ENCODE results near the gene CDC42BPG.

The CDC42BPG gene

DNA sequence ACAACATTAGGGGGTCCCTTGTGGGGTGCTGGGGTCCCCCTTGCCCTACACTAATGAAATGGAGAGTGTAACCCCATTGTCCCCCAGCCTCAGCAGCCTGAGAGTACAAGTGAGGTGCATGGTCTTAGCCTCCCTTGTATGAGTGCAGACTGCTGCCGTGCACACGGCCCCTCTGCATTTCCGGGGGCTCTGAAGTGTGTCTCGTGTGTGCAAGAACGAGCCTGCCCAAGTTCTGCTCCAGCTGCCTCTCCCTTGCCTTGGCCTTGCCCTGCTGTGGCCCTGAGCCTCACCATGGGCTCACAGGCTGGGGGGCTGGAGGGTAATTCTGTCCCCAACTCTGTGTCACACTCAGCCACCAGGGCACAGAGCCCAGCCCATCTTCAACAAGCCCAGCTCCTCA is 39.1 kb upstream of the CDC42BPG start:
- H3K27me3 Mint-ChIP-seq, result no peaks in the 10 kb centered on the region
- H3K9me3 Mint-ChIP-seq, result no peaks in the 10 kb centered on the region
- no peaks in the 10 kb centered on the region for H3K36me3 Mint-ChIP-seq
- no peak for ATAC-seq
- no peak overlapping the region for H3K4me3 Mint-ChIP-seq
- H3K27ac Mint-ChIP-seq, result peak overlapping the region; percentile 23
- peaks cover 61% of the 10 kb centered on the region for H3K4me1 Mint-ChIP-seq

DNA sequence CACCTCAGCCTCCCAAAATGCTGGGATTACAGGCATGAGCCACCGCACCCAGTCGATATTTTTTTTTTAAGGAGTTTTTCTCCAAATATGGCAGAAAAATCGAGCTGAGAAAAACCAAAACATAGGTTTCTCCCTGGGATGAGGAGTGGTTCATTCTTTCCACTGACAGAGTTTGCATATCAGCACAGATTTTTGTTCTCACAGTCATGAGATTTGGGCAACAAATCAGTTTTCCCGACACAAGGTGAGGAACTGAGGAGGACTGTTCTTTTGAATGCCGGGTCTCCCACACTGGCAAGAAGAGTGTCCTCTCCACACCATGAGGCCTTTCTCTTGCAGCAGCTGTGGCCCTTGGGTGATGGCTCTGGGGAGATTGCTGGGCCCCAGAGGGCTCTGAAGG is 37.8 kb upstream of the CDC42BPG start:
- Mint-ChIP-seq H3K27ac (no peak overlapping the region), H3K9me3 (no peaks in the 10 kb centered on the region), H3K4me1 (peaks cover 49% of the 10 kb centered on the region), H3K4me3 (no peak overlapping the region), H3K27me3 (no peaks in the 10 kb centered on the region), H3K36me3 (peaks cover 6% of the 10 kb centered on the region)
- no peak for ATAC-seq

DNA sequence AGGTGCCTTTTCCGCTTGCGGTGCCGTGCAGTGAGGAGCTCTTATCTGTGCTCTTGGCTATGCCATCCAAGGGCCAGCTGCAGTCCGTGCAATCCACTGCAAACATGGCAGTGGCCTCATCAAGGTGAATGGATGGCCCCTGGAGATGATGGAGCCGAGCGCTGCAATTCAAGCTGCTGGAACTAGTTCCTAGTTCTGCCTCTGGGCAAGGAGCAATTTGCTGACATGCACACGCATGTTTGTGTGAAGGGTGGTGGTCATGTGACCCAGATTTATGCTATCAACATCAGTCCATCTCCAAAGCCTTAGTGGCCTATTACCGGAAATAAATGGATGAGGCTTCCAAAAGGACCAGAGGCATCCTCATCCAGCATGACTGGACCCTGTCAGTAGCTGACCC is 37.0 kb upstream of the CDC42BPG start:
- ATAC-seq, result no peak
- H3K9me3 Mint-ChIP-seq, result no peaks in the 10 kb centered on the region
- H3K27me3 Mint-ChIP-seq, result no peaks in the 10 kb centered on the region
- no peak overlapping the region for H3K4me3 Mint-ChIP-seq
- no peak overlapping the region for H3K27ac Mint-ChIP-seq
- H3K4me1 Mint-ChIP-seq, result peaks cover 55% of the 10 kb centered on the region
- peaks cover 13% of the 10 kb centered on the region for H3K36me3 Mint-ChIP-seq

DNA sequence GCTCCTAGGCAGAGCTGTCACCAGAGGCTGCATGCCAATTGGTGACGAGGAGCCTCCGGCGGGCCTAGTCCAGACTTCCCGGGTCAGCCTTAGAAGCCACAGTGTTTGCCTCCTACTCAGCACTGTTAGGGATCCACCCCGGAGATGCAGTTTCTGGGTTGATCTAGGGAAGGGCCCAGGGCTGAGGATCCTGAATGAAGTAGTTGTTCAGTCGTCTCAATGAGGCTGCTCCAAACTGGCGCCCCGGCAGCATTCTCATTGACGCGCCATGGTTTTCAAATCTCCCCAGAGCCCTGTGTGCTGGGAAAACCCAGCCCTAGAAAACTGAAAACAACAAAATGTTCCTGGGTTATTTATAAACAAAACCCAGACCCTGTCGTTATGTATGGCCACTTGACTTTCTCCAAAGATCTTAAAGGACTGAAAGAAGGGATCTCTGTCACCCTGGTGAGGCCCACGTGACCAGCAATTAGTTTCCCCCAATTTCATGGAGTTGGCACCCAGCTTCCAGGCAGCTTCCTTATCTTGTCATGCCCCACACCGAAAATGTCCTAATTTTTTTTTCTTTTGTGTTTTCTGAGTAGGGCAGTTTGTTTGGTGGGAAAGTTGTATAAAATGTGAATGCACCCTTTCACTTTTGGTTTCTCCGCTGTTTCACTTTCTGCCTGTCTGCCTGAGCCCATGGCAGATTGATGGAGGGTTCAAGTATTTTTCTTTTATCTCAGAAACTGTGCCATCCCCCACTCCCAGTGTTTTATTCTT is 36.0 kb upstream of the CDC42BPG start:
- H3K4me1 Mint-ChIP-seq, result peaks cover 56% of the 10 kb centered on the region
- no peak for ATAC-seq
- H3K36me3 Mint-ChIP-seq, result peaks cover 24% of the 10 kb centered on the region
- H3K27me3 Mint-ChIP-seq, result no peaks in the 10 kb centered on the region
- peak overlapping the region; percentile 86 for H3K27ac Mint-ChIP-seq
- H3K9me3 Mint-ChIP-seq, result no peaks in the 10 kb centered on the region
- H3K4me3 Mint-ChIP-seq, result peak overlapping the region; percentile 42

DNA sequence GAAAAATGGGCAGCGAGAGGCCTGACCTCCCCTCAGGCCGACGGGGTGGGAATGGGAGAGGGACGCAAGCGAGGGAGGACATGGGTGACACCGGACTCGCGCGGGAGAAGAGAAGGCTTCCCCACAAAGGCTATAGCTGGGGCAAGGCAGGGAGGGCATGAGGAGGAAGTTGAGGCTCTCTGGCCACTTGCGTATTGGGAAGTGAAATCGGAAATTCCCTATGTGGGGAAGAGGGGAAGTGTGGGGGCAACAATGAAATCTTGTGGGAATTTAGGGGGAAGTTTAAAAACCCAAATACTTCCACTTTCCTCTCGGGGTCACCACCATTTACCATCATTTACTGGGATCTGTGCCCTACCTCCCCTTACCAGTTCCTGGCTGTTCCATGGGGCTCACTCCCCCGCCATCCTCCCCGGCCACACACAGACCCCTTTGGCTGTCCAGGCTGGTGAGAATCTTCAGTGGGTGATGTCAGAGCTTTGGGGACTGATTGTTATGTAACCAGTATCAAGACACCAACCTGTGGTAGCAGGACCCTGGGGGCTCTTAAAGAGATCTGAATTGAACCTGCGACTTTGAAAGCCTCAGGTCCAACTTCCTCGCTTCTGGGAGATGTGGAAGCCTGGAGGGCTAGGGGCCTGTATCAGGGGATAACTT is 34.9 kb upstream of the CDC42BPG start:
- Mint-ChIP-seq H3K36me3 (peaks cover 34% of the 10 kb centered on the region), H3K27me3 (no peaks in the 10 kb centered on the region), H3K4me3 (peak overlapping the region; percentile 95), H3K27ac (peak overlapping the region; percentile 86), H3K4me1 (peaks cover 61% of the 10 kb centered on the region), H3K9me3 (no peaks in the 10 kb centered on the region)
- no peak for ATAC-seq

DNA sequence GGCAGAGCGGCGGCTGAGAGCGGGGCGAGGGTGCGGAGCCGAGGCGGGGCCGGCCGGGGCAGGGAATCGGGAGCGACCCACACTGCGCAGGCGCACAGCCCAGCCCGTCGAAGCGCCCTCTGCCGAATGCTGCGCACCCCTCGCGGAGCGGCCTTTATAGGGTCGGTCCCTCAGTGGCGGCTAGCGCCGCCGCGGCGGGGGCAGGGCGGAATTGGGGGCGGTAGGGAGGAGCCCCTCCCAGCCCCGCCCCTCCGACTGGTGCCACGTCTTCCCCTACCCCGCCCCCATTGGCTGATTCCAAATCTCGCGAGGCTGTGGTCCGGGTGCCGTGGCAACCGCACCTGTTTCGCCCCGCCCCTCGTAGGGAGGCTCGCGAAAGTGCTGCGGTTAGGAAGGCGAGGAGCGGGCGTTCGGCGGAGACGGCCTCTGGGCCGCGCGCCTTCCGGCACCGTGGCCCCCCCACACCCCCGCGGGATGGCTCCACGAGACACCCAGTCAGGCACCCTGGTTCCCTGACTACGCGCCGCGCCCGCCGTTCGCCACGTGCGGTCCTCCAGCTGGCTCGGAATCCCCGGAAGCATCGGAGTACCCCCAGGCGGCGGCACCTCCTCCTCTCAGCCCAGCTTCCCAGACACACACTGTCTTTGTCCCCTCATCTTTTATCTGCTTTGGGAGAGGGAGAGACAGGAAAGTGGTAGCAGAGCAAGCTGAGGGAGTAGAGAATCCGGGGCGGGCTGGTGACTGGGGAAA is 34.2 kb upstream of the CDC42BPG start, which contains the start of gene EHD1:
Gene EHD1, minus strand, starts transcription at position 128 of the 750 bp plus-strand sequence. CDS start 157 bp downstream, outside the sequence.
- Mint-ChIP-seq H3K36me3 (peaks cover 38% of the 10 kb centered on the region), H3K27me3 (no peaks in the 10 kb centered on the region), H3K4me1 (peaks cover 58% of the 10 kb centered on the region), H3K9me3 (no peaks in the 10 kb centered on the region), H3K27ac (peak within 1 kb of the TSS; percentile 86), H3K4me3 (peak within 1 kb of the TSS; percentile 95)
- peak; percentile 91 for ATAC-seq

DNA sequence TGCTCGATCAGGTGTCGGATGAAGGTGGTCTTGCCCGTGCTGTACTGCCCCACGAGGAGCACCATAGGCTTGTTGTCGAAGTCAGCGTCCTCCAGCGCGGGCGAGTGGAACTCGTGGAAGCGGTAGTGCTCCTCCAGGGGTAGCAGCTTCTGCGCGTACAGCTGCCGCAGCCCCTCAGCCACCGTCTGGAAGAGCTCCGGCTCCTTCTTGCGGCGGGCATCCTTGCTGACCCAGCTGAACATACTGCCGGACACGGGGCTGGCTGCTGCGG is 33.7 kb upstream of the CDC42BPG start:
- H3K36me3 Mint-ChIP-seq, result peaks cover 41% of the 10 kb centered on the region
- H3K27me3 Mint-ChIP-seq, result no peaks in the 10 kb centered on the region
- peak; percentile 41 for ATAC-seq
- peak overlapping the region; percentile 95 for H3K4me3 Mint-ChIP-seq
- peaks cover 61% of the 10 kb centered on the region for H3K4me1 Mint-ChIP-seq
- peak overlapping the region; percentile 86 for H3K27ac Mint-ChIP-seq
- no peaks in the 10 kb centered on the region for H3K9me3 Mint-ChIP-seq

DNA sequence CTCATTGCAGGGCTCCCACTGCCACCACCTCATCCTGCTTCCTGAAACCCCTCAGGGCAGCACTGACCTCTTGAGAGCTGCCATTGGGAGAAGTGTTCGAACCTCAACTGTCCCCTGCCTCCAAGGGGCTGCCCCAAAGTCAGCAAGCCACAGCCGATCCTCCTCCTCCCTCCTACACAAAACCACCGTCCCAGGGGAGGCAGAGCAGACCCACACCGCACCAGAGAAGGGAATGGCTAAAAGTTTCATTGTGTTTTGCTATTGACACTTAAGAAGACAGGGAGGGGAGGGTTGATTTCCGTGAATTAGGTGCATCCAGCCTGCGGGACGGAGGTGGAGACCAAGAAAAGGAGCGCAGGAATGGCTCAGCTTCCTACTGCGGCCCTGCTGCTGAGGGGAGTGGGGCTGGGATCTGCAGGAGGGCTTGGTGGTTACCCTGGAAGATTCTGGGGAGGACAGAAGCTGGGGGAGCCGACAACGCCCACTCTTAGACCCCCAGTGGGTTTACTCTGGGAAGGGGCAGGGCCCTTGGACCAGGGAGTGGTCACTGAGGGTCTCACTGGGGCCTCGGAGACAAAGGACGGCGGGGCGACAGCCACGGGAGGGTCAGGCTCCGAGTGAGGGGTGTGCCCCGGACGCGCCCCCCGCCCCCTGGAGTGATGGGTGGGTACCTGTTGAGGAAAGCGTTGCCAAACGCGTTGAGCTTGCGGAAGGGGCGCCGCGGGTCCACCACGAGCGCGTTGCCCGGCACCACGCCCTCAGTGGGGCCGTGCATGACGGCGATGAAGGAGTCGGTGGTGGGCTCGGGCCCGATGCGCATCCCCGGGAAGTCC is 33.2 kb upstream of the CDC42BPG start:
- Mint-ChIP-seq H3K4me1 (peaks cover 67% of the 10 kb centered on the region), H3K36me3 (peaks cover 47% of the 10 kb centered on the region)

DNA sequence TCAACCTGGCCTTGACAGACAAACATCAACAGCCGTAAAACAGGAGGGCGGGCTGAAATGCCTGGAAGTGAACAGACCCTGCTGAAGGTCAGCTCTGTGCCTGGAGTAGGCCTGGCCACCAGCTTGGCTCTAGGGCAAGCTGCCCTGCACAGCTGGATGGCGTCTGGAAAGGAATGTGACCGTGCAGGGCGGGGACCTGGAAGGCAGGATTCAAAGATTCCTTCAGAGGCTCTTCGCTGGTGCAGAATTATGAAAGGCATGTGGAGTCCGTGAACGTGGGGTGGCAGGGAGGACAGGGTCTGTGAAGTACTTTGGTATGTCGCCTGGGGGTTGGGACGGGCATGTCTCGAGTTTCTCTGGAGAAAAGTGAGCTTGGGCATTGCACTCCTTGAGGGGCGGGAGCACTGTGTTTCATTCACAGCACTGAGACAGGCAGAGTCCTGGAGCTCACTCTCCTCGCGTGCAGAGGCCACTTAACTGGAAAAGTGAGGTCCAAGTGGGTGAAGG is 32.4 kb upstream of the CDC42BPG start:
- peaks cover 74% of the 10 kb centered on the region for H3K4me1 Mint-ChIP-seq
- H3K9me3 Mint-ChIP-seq, result no peaks in the 10 kb centered on the region
- peaks cover 49% of the 10 kb centered on the region for H3K36me3 Mint-ChIP-seq
- H3K27me3 Mint-ChIP-seq, result no peaks in the 10 kb centered on the region
- ATAC-seq, result no peak
- H3K4me3 Mint-ChIP-seq, result peak overlapping the region; percentile 95
- peak overlapping the region; percentile 86 for H3K27ac Mint-ChIP-seq

More for the DNA sequence above, 33.2 kb upstream of the CDC42BPG start:
- no peaks in the 10 kb centered on the region for H3K27me3 Mint-ChIP-seq
- no peaks in the 10 kb centered on the region for H3K9me3 Mint-ChIP-seq
- ATAC-seq, result peak; percentile 51
- H3K27ac Mint-ChIP-seq, result peak overlapping the region; percentile 86
- peak overlapping the region; percentile 95 for H3K4me3 Mint-ChIP-seq

DNA sequence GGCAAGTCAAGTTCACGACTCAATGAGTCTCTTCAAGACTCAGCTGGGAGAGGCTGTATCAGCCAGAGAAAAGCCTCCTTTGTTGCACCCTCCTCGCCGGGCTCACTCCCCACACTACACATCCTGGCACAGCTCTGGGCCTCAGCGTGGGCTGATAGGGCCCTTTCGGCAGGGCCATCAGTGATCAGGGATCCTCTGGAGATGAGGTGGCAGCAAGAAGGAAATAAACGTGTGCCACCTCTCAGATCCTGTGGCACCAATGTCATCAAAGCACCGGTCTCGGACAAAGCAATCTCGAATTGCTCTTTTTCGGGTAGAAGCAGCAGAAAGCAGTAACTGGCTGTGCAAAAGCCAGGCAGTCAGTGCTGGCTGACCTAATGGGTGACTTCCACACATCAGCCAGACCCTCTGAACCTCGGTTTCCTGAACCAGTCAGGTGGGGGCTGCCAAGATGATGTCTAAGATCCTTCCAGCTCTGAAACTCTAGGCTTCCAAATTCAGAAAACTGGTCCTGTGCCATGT is 31.8 kb upstream of the CDC42BPG start:
- H3K4me1 Mint-ChIP-seq, result peaks cover 80% of the 10 kb centered on the region
- H3K4me3 Mint-ChIP-seq, result peak overlapping the region; percentile 95
- peaks cover 55% of the 10 kb centered on the region for H3K36me3 Mint-ChIP-seq
- no peak for ATAC-seq
- H3K9me3 Mint-ChIP-seq, result no peaks in the 10 kb centered on the region
- peak overlapping the region; percentile 86 for H3K27ac Mint-ChIP-seq
- no peaks in the 10 kb centered on the region for H3K27me3 Mint-ChIP-seq

DNA sequence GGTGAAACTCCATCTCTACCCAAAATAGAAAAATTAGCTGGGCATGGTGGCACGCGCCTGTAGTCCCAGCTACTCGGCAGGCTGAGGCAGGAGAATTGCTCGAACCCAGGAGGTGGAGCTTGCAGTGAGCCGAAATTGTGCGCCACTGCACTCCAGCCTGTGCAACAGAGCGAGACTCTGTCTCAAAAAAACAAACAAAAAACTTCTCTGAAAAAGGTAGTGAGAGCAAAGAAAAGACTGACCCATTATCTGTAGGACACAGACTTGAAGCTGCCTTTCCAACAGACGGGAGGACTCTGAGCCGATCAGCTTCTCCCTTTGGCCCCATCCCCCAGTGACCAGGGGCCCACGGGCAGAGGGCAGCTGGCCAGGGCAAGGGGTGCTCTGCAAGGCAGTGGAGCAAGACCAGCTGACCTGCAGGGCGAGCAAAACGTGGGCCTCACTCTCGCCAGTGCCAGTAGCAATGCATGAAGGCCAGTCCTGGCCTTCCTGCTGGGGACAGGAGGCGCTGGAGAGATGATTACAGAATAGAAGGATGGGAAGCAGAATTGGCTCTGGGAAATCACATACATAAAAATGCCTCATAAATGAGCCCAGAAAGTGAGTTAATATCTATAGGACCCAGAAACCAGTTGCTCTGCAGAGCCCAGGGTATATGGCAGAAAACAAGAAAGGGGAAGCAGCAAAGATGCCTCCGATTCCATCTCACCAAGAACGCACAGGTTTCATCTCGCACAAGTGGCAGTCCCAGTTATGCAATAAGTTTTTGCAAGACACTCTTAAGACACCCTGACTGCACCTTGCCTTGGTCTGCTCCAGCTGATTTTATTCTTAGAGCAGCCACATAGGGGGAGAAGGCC is 31.1 kb upstream of the CDC42BPG start:
- H3K4me1 Mint-ChIP-seq, result peaks cover 80% of the 10 kb centered on the region
- peak overlapping the region; percentile 95 for H3K4me3 Mint-ChIP-seq
- ATAC-seq, result no peak
- H3K9me3 Mint-ChIP-seq, result no peaks in the 10 kb centered on the region
- peak overlapping the region; percentile 86 for H3K27ac Mint-ChIP-seq
- H3K36me3 Mint-ChIP-seq, result peaks cover 62% of the 10 kb centered on the region
- no peaks in the 10 kb centered on the region for H3K27me3 Mint-ChIP-seq

DNA sequence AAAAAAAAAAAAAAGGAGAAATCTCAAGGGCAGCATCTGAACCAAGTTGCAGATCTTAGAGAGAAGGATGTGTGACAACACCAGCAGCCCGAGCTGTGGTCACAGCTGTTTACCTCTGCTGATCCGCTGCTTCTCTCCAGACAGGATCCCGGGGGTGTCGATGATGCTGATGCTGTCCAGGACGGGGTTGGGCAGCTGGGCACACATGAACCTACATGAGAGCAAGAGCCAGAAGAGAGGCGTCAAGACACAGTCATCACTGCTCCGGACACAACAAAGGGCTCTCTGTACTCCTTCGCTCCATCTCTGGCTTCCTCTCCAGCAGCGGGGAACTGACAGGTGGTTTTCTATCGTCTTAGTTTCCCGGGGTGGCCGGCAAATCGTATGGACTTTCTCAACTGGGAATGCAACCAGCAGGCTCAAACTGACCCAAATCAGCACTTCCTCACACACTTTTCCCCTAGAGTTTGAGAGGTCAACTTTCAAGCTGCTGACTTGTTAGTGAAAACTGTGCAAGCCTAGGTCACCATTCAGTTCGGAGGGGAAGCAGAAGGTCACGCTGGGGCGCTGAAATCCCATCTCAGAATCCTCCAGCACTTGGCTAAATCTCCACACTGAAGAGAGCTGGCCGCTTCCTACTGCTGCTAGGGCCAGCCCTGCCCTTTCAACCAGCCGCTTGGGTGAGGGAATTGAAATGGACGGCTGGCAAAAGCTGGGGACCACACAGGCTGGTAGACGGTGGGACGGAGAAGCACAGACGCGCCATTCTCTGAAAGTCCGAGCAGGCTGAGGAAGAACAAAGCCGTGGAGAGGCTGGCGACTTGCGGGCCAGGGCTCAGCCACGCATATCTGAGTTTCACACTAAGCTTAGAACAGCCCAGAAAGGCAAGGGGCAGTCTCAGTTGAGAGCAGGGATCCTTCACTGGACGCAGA is 30.1 kb upstream of the CDC42BPG start:
- no peaks in the 10 kb centered on the region for H3K27me3 Mint-ChIP-seq
- H3K9me3 Mint-ChIP-seq, result no peaks in the 10 kb centered on the region
- H3K36me3 Mint-ChIP-seq, result peaks cover 67% of the 10 kb centered on the region
- no peak for ATAC-seq
- peak overlapping the region; percentile 95 for H3K4me3 Mint-ChIP-seq
- peak overlapping the region; percentile 86 for H3K27ac Mint-ChIP-seq
- peaks cover 80% of the 10 kb centered on the region for H3K4me1 Mint-ChIP-seq
